Measurements from ENCODE around the gene PYGB. TPM values are rescaled to one million over a fixed set of nuclear protein-coding genes. Genes with fewer than 3 reads are reported as not detected.

Gene PYGB
- polyA plus RNA-seq, 1 experiment: 68.8 TPM

GRCh38 chr20:25223179-25223661 lies 24.7 kb upstream of the PYGB start:
- Histone ChIP-seq H3K4me3 (ENCODE audit: low read depth, low read length) (no peak overlapping the region), H3K36me3 (ENCODE audit: control insufficient read depth, insufficient read depth, low read length) (peaks cover 15% of the 10 kb centered on the region), H3K27me3 (ENCODE audit: control insufficient read depth, insufficient read depth, low read length) (no peaks in the 10 kb centered on the region)
- CTCF ChIA-PET: interaction anchor here (2.0 kb wide), 1 partner anchor 24 kb away, joined by 7 read pairs; the partner anchor contains the start of gene PYGB
- peak; percentile 42 for TF ChIP-seq CTCF (IDR thresholded peaks at IDR 0.05; ENCODE audit: insufficient read depth, low read depth, low read length)
- POLR2A ChIA-PET: no interaction called here
- peak; percentile 62 for DNase-seq (ENCODE audit: low read depth)

- DNase-seq (ENCODE audit: low read depth): no peak
- no peak for TF ChIP-seq CTCF (IDR thresholded peaks at IDR 0.05; ENCODE audit: insufficient read depth, low read depth, low read length)
- Histone ChIP-seq H3K4me3 (ENCODE audit: low read depth, low read length) (no peak overlapping the region), H3K36me3 (ENCODE audit: control insufficient read depth, insufficient read depth, low read length) (peaks cover 11% of the 10 kb centered on the region), H3K27me3 (ENCODE audit: control insufficient read depth, insufficient read depth, low read length) (no peaks in the 10 kb centered on the region)
- ChIA-PET CTCF (interaction anchor here (2.0 kb wide), 1 partner anchor 23 kb away, joined by 7 read pairs; the partner anchor contains the start of gene PYGB), POLR2A (interaction anchor here (0.6 kb wide), 1 partner anchor 136 kb away, joined by 3 read pairs; no protein-coding TSS in a partner anchor)
These were observed 23.8 kb upstream of the PYGB start for GRCh38 chr20:25223765-25224720.

GRCh38 chr20:25224941-25225340 lies 22.9 kb upstream of the PYGB start:
- H3K27me3 ChIP-seq (ENCODE audit: control insufficient read depth, insufficient read depth, low read length): no peaks in the 10 kb centered on the region
- H3K4me3 ChIP-seq (ENCODE audit: low read depth, low read length): no peak overlapping the region
- H3K36me3 ChIP-seq (ENCODE audit: control insufficient read depth, insufficient read depth, low read length): peaks cover 10% of the 10 kb centered on the region
- TF ChIP-seq CTCF (IDR thresholded peaks at IDR 0.05; ENCODE audit: insufficient read depth, low read depth, low read length): no peak
- ChIA-PET POLR2A (no interaction called here), CTCF (interaction anchor here (2.0 kb wide), 1 partner anchor 22 kb away, joined by 7 read pairs; the partner anchor contains the start of gene PYGB)
- DNase-seq (ENCODE audit: low read depth): no peak

GRCh38 chr20:25225642-25226432 lies 22.0 kb upstream of the PYGB start:
- TF ChIP-seq CTCF (IDR thresholded peaks at IDR 0.05; ENCODE audit: insufficient read depth, low read depth, low read length): no peak
- ChIA-PET CTCF (no interaction called here), POLR2A (no interaction called here)
- Histone ChIP-seq H3K36me3 (ENCODE audit: control insufficient read depth, insufficient read depth, low read length) (peaks cover 9% of the 10 kb centered on the region), H3K27me3 (ENCODE audit: control insufficient read depth, insufficient read depth, low read length) (no peaks in the 10 kb centered on the region), H3K4me3 (ENCODE audit: low read depth, low read length) (no peak overlapping the region)
- no peak for DNase-seq (ENCODE audit: low read depth)

All from BJ (cell line).